Measurements from ENCODE around the gene FARS2. TPM values are rescaled to one million over a fixed set of nuclear protein-coding genes. Genes with fewer than 3 reads are reported as not detected.

The FARS2 gene
- total and polyA plus RNA-seq, 2 of the 13 experiments (the other 11 are each of a cell fraction or from before 2014, with no cell fraction given) = 15.4 to 26.0 TPM

- no TSS peak for BruUV-seq (replicated peaks)
- in situ Hi-C loops (cut with HindIII; ENCODE audit: extremely low pct_ligation_motif_present, low pct_unique_long_range_greater_than_20kb) = no loop called here
- no peak for ATAC-seq
- no peak for TF ChIP-seq SMAD9 (CRISPR knock-in tag; IDR thresholded peaks at IDR 0.05)
- no peak for TF ChIP-seq RFXANK (CRISPR knock-in tag; IDR thresholded peaks at IDR 0.05)
- TF ChIP-seq ATM (IDR thresholded peaks at IDR 0.05; ENCODE audit: borderline replicate concordance) = no peak
- Histone ChIP-seq H3K4me3 (replicated peaks in 1 of 3; ENCODE audit: insufficient read depth in 1 of 3, low read depth in 2 of 3, low read length in 3 of 3) (no peak overlapping the region), H3K27me3 (ENCODE audit: control insufficient read depth in 1 of 2, insufficient read depth in 2 of 2, low read length in 2 of 2) (no peaks in the 10 kb centered on the region), H3K4me1 (ENCODE audit: insufficient read depth, low read length) (0 out of 2 replicates have a peak, but pooled peaks cover 6% of the 10 kb centered on the region), H3K27ac (ENCODE audit: extremely low read length, insufficient read depth, low read length) (no peak overlapping the region), H3K9ac (ENCODE audit: insufficient read depth, low read depth, low read length) (no peak overlapping the region), H2AFZ (ENCODE audit: low read length) (no peak overlapping the region), H3K4me2 (ENCODE audit: low read depth, low read length) (no peak overlapping the region), H3K79me2 (ENCODE audit: insufficient read depth, low read length) (no peaks in the 10 kb centered on the region), H4K20me1 (ENCODE audit: insufficient read depth, low read length) (no peaks in the 10 kb centered on the region), H3K36me3 (replicated peaks in 1 of 2; ENCODE audit: control insufficient read depth in 1 of 2, insufficient read depth in 2 of 2, low read length in 2 of 2) (no peaks in the 10 kb centered on the region), H3K9me3 (ENCODE audit: low read length) (peaks cover 13% of the 10 kb centered on the region)
- WGBS (ENCODE audit: low lambda C conversion rate) = 96% methylated on average over 8 of the region's 8 CpGs
- intact Hi-C loops (cut with micrococcal nuclease; ENCODE audit: unreplicated experiment) = no loop called here
- FAIRE-seq = no peak
- CTCF ChIA-PET (ENCODE audit: low intra/inter-chr PET ratio, low total read pairs) = no interaction called here
- no peak for DNase-seq (ENCODE audit: low spot score)
- POLR2A ChIA-PET = no interaction called here
These were observed 377.4 kb downstream of the FARS2 start for GRCh38 chr6:5638666-5639065.

DNA sequence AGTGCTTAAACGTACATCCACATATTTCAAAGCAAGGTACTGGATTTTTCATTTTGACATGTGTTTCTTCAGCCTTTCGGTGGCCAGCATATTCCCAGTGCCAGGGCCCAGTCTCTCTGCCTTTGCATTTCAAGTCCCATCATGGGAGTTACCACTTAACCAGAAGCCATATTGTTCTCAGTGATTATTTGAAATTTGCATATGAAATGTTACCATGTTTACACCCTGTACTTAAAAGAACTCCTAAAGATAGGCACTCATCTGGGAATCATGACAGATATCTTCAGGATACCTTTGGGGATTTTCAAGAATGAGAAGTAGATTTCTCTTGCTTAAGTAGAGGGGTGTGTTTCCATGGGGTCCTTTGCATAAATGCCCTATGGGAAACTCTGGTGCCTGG is 377.9 kb downstream of the FARS2 start:
- no peak for DNase-seq (ENCODE audit: low spot score)
- WGBS (ENCODE audit: low lambda C conversion rate) = 96% methylated on average over 2 of the region's 2 CpGs
- ChIA-PET CTCF (ENCODE audit: low intra/inter-chr PET ratio, low total read pairs) (no interaction called here), POLR2A (no interaction called here)
- Histone ChIP-seq H3K4me1 (ENCODE audit: insufficient read depth, low read length) (0 out of 2 replicates have a peak, but pooled peaks cover 6% of the 10 kb centered on the region), H3K4me3 (replicated peaks in 1 of 3; ENCODE audit: insufficient read depth in 1 of 3, low read depth in 2 of 3, low read length in 3 of 3) (no peak overlapping the region), H3K36me3 (replicated peaks in 1 of 2; ENCODE audit: control insufficient read depth in 1 of 2, insufficient read depth in 2 of 2, low read length in 2 of 2) (no peaks in the 10 kb centered on the region), H3K4me2 (ENCODE audit: low read depth, low read length) (no peak overlapping the region), H3K79me2 (ENCODE audit: insufficient read depth, low read length) (no peaks in the 10 kb centered on the region), H3K9ac (ENCODE audit: insufficient read depth, low read depth, low read length) (no peak overlapping the region), H4K20me1 (ENCODE audit: insufficient read depth, low read length) (no peaks in the 10 kb centered on the region), H2AFZ (ENCODE audit: low read length) (no peak overlapping the region), H3K27ac (ENCODE audit: extremely low read length, insufficient read depth, low read length) (no peak overlapping the region), H3K9me3 (ENCODE audit: low read length) (peaks cover 13% of the 10 kb centered on the region), H3K27me3 (ENCODE audit: control insufficient read depth in 1 of 2, insufficient read depth in 2 of 2, low read length in 2 of 2) (no peaks in the 10 kb centered on the region)
- ATAC-seq = no peak
- no TSS peak for BruUV-seq (replicated peaks)
- intact Hi-C loops (cut with micrococcal nuclease; ENCODE audit: unreplicated experiment) (no loop called here), in situ Hi-C loops (cut with HindIII; ENCODE audit: extremely low pct_ligation_motif_present, low pct_unique_long_range_greater_than_20kb) (no loop called here)
- FAIRE-seq = no peak
- TF ChIP-seq MIXL1 (CRISPR knock-in tag; IDR thresholded peaks at IDR 0.05) = no peak
- no peak for TF ChIP-seq HIC2 (CRISPR knock-in tag; IDR thresholded peaks at IDR 0.05; ENCODE audit: low read depth)

Measured in HepG2 (cell line).